GM19351 (cell line): Measurements from ENCODE around the gene SLC35F6.
"Not testable (repeated sequence)": the region's sequence is repeated elsewhere in the genome, so short reads cannot be mapped to it uniquely, and the experiment has no call there.

Source experiments
- ATAC-seq: cut with Tn5 transposase; IDR thresholded peaks from one replicate; pipeline ENCODE4 v1.9.1; 2021; ENCODE audit warnings: mild to moderate bottlenecking, moderate library complexity; ENCODE audit not compliant: unreplicated experiment

Gene SLC35F6

DNA sequence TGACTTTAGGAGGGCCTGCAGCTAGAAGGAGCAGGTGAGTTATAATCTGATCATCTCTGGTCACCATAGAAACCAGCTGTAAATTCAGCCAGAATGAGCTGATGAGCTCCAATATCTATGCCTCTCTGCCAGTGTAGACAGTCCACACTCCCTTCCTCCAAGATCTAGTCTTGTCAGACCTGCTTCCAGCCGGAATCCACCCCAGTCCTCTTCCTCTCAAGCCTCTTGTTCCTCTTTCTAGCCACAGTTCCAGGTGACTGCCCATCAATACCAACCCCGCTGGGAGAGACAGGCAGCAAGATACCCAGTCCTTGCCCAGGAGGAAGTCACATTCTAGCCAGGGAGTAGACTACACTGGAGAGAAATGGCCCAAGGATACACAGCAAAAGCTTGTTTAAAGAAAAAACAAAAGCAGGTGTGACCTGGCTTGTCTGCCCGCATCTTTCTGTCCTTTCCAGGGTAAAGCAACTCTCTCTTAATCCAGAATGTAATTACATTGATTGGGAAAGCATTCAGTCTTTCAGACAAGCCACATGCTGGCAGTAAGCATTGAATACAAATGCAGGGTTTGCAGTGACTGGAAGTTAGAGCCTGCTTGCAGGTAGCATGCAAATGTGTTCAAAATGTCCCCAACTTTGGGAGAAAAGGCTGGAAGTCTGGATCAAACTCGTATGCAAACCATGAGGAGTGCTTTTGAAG, 9.0 kb upstream of the SLC35F6 start:
- ATAC-seq, result no peak

DNA sequence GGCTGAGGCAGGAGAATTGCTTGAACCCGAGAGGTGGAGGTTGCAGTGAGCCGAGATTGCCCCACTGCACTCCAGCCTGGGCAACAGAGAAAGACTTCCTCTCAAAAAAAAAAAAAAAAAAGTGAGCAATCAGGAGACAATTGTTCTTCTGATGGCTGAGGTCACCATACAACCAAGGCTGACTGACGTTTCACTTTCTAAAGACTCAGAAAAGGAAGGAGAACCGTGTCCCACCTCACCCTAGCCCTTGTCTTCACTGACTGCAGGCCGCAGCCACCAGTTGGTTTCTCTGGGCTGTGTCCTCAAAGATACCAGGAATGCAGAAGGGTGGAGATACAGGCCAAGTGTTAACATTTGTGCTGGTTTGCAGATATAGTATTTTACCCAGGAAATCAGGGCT, 7.7 kb upstream of the SLC35F6 start:
- no peak for ATAC-seq

DNA sequence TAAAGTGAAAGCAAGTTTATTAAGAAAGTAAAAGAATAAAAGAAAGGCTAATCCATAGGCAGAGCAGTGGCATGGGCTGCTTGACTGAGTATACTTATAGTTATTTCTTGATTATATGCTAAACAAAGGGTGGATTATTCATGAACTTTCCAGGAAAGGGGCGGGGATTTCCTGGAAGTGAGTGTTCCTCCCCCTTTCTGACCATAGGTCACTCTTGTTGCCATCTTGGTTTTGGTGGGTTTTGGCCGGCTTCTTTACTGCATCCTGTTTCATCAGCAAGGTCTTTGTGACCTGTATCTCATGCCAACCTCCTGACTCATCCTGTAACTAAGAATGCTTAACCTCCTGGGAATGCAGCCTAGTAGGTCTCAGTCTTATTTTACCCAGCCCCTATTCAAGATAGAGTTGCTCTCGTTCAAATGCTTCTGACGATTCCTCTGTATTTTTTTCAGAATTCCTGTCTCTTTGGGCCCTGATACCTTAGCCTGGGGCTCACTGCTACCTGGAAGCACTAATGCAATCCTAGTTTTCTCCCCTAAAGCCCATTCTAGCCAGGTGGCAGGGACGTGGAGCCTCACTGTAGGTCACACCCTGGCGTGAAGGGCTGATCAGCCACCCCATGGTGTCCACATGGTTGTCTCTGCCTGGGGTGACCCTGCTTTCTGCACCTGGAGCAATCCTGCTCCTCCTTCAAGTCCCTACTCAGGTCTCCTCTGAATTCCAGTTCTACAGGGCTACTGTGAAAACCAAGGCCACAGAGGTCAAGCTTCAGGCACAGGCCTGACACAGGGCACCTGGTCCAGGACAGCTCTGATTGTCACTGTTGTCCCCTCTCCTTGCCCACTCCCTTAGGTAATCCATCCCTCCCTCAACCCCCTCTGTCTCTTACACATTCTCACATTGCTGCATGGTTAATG, 6.0 kb upstream of the SLC35F6 start:
- no peak for ATAC-seq

DNA sequence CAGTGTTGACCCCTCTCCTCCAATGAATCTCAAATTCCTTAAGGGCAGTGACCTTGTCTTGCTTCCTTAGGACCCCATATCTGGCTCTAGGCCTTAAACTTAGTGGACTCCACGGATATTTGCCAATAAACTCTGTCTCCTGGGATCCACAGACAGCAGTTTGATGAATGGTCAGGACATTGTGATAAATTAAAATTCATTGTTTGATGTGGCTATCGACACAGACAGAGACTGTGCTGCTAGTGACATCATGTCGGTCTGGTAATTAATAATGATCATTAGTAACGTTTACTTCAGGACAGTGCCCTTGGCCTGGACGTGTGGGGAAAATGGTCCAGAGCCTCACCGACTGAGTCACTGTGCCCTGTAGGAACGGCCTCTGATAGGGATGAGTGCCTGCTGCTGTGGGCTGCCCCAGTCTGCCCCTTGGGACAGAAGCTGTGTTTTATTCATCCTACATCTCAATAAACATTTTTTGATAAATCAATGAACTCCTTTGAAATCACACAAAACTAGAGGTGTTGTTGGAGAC, 5.2 kb upstream of the SLC35F6 start:
- no peak for ATAC-seq

DNA sequence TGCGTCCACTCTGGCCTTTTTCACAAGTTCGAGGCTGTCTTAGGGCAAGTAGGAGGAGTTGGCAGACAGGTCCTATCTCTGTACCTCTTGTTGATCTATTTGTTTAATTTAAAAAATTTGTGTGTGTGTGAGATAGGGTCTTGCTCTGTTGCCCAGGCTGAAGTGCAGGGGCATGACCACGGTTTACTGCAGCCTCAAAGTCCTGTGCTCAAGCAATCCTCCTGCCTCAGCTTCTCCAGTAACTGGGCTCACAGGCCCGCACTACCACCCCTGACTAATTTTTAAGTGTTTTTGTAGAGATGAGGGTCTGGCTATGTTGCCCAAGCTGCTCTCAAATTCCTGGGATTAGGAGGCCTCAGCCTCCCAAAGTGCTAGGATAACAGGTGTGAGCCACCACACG, 4.2 kb upstream of the SLC35F6 start:
- ATAC-seq, result no peak

DNA sequence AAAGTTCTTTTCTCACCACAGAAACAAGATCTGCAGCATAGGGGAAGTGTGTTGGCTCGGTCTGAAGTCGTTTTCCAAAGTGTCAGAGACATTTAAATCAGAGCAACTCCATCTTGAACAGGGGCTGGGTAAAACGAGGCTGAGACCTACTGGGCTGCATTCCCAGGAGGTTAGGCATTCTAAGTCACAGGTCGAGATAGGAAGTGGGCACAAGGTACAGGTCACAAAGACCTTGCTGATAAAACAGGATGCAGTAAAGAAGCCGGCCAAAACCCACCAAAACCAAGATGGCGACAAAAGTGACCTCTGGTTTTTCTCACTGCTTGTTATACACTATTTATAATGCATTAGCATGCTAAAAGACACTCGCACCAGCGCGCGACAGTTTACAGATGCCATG, 3.1 kb upstream of the SLC35F6 start:
- not testable (repeated sequence) for ATAC-seq

DNA sequence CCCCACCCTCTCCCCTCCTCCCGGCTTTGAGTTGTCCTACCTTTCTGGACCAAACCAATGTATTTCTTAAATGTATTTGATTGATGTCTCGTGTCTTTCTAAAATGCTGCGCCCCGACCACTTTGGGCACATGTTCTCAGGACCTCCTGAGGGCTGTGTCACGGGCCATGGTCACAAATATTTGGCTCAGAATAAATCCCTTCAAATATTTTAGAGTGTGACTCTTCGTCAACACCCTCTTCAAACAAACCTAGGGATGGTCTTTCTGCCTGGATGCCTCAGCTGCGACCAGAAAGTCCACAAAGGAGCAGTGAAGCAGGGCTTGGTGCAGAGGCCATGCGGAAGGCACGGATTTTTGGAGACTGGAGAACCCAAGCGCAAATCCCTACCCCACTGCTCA, 1.1 kb upstream of the SLC35F6 start:
- ATAC-seq, result no peak

DNA sequence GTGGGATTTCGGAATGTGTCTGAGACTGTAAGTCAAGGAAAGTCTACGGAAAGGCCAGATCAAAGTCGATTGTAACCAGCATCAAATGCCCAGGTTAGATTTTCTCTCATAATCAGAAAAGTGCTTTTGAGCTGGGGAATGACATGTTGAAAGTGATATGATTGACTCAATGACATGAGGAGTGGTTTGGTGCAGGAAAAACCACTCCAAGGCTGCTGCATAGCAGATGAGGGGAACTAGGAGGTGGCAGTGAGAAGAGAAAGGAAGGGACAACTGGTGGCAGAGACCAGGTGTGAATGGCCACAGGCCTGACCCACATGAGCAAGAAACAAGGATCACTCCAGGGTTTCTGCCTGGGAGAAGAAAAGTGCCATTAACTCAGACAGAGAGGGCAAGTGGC, 822 bp downstream of the SLC35F6 start:
- no peak for ATAC-seq

DNA sequence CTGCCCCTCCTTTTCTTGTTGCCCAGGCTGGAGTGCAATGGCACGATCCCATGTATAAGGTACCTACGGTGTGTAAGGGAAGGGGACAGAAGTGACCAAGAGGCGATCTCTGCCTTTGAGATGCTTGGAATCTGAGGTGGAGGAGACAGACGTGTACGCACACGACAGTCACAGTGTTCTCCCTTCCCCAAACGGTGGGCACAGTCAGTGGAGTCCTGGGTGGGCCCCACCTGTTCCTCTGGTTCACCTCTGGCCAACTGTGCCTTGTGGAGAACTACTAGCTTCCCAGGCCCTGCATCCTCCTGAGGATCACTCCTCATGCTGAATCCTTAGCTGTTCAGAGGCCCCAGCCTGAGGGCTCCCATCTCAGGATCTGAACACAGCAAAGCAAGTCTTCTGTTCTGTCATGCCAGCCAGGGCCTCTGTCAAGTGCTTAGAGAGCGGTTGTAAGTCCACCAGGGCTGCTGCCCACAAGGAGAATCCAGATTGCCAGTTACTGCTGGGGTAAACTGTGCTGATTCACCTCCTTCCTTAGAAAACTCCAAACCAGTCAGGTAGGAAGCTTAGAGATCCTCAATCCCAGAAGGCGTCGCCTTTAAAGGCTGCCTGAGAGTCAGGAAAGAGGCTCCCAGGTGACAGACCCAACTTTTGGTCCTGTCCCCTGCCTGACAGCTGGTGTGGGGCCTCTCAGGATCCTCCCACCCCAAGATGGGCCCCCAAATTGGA, 1.6 kb downstream of the SLC35F6 start:
- ATAC-seq, result no peak

DNA sequence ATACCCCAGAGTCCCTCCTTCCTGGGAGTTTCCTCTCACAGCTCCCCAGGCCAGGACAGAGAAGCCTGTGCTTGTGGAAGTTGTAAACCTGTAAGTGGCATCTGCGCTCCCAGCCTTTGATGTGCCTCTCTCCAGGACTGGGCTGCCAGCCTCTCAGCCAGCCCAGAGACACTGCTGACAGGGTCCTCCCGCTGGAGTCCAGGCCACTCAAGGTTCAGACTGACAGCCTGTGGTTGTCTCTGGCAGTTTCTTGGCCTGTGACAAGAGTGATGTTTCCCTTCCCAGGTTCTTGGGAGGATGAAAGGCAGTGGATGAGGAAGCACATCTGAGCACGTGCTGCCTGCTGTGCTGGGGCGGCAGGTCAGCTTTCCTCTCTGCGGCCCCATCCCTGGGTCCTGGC, 3.0 kb downstream of the SLC35F6 start:
- no peak for ATAC-seq

DNA sequence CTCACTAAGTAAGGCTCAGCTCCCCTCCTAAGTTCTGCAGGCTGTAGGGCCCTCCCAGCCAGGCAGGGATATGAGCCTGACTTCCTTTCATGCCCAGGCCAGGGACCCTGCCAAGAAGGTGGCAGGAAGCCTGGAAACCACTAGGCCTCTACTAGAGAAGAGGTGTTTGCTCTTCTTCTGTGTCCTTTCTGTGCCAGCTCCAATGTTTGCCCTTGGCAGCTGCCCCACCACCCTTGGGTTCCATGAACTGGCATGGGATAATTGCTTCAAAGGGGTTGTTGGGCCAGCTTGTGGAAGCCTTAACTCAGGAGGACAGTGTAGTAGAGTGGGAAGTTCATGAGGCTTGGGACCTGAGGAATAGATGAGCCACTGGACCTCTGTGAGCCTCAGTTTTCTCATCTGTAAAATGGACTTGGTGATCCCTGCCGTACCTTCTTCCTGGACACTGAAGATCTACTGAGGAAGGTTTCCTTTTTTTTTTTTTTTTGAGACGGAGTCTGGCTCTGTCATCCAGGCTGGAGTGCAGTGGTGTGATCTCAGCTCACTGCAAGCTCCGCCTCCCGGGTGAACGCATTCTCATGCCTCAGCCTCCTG, 3.9 kb downstream of the SLC35F6 start:
- ATAC-seq, result no peak

DNA sequence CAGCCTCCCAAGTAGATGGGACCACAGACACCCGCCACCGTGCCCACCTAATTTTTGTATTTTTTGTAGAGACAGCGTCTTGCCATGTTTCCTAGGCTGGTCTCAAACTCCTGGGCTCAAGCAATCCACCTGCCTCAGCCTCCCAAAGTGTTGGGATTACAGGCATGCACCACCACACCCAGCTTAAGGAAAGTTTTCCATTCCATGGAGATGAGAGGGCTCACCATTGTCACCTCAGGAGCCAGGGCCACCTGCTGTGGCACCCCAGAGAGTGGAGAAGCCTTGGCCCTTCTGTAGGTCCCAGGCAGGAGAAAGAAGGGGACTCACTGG, 4.6 kb downstream of the SLC35F6 start:
- no peak for ATAC-seq

DNA sequence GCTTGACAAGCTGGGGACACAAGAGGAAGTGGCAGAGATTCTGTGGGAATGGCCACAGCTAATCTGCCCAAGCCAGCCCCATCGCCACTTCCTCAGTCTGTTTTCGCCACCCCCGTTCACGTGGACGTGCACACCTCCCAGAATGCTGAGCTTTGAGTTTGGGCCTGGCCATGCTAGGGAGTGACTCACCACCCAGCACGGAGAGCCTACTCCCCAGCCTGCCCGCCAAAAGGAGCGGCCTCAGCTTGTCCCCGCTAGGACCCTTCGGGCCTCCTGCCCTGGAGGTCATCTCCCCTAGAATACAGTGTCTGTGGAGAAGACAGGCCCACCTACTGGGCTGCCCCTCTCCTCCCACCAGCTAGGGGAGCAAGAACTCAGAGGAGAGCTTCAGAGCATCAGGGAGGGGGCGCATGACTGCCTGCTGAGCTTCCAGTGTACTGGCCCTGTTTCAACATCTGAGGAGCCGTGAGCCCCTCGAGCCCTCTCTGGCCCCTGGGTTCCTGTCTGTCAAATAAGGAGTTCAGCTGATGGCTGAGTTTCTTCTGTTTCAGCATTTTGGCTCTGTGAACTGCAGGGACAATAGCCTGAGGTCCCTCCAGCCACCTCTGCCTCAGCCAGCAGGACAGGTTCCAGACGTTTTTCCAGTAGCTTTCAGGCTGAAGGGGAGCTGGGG, 5.1 kb downstream of the SLC35F6 start:
- ATAC-seq, result no peak

DNA sequence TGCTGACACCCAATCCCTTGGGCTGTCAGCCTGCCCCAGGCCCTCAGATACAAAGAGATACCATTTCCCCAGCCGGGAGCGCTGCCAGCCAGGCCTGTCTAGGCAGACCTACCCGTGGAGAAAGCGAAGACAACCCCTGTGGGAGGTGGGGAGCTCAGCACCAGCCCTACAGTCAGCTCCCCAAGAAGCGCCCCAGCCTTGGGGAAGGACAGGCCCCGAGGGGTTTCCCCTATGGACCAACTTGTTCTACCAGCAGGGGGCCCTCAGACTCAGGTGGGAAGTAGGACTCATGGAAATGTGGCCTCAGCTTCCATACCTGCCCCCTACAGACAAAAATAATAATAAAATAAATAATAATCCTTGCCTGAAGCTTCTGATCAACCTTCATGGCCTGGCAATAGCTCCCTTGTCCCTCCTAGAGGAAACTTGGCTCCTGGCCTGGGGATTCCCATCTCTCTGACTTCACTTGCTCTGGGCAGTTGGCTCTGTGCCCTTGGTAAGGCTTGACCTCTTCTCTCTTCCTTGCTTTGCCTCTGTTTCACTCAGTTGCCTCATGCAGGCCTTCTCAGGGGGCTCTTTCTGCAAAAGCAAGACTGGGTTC, 7.0 kb downstream of the SLC35F6 start:
- ATAC-seq, result no peak

DNA sequence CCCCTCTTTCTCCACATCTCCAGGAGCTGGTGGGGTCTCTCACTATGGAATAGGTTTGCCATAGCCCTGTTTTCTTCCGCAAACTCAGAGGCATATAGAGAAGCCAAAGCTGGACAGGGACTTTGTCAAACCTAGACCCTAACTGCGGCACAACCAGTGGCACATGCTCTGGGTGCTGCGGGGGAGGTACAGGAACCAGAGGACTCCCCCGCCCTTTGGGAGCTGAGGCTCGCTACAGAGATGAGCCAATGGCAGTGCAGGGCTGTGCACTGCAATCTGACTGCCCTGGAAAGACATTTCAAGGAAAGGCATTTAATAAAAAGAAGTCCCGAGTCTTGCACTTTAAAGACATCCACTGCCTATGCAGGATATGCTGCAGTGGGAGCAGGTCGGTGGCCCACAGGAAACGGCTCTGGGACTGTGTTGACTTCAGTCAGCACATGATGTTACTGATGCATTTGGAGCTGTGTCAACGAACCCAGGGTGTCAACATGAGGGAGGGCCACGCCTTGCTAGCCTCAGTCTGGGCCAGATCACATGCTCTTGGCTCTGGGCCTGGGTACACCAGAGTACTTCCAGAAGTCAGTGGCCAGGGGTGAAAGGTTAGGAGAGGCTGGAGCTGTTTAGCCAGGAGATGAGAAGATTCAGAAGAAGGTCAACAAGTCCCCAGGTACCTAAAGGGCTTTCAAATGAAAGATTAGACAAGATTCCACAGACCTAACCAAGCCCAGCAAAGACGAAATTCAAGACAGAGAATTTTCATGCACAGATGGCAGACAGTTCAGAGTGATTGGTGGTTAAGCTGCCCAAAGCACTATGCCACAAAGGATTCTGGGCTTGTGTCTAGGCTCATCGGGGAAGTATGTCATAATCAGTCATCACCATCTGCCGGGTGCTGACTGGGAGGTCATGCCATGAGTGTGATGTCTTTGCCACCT, 8.2 kb downstream of the SLC35F6 start:
- ATAC-seq, result no peak

DNA sequence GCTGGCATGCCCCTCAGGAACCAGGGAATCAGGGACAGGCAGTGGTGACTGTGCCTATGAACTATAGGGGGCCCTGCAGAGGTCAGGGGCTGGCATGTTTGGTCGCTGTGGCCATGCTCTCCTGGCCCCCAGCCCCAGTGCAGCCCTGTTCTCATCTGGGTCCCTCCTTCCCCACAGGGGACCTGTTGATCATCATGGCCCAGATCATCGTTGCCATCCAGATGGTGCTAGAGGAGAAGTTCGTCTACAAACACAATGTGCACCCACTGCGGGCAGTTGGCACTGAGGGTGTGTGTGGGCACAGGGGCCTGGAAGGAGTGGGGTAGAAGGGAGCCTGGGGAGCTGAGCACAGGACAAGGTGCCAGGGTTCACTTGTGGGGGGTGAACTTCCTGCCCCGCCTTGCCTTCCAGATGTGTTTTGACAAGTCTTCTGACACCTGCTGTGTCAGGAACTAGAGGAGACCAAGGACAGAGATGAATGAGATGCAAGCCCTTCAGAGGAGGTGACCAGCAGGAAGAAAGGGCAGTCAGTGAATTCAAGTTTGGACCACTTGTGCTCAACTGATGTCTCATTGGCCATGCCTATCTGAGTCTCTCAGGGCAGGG, 12.2 kb downstream of the SLC35F6 start:
- ATAC-seq, result no peak

DNA sequence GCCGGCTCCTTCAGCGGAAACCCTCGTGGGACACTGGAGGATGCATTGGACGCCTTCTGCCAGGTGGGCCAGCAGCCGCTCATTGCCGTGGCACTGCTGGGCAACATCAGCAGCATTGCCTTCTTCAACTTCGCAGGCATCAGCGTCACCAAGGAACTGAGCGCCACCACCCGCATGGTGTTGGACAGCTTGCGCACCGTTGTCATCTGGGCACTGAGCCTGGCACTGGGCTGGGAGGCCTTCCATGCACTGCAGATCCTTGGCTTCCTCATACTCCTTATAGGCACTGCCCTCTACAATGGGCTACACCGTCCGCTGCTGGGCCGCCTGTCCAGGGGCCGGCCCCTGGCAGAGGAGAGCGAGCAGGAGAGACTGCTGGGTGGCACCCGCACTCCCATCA, 14.0 kb downstream of the SLC35F6 start:
- ATAC-seq, result no peak

DNA sequence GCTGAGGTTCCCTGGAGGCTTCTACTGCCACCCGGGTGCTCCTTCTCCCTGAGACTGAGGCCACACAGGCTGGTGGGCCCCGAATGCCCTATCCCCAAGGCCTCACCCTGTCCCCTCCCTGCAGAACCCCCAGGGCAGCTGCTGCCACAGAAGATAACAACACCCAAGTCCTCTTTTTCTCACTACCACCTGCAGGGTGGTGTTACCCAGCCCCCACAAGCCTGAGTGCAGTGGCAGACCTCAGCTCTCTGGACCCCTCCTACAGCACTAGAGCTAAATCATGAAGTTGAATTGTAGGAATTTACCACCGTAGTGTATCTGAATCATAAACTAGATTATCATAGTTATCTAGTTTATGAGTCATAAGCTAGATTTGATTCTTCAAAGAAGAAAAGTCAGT, 14.4 kb downstream of the SLC35F6 start:
- no peak for ATAC-seq
